PFSK-1 (cell line): ENCODE data around the gene HOXD10.

Experiments
- FOXP2 ChIP-seq: optimal IDR thresholded peaks from 2 replicates; pipeline ENCODE3; 2011; ENCODE audit warnings: borderline replicate concordance, control low read depth, inconsistent platforms; ENCODE audit not compliant: insufficient read depth; ENCODE audit errors: extremely low read length, extremely low read depth
- POLR2AphosphoS5 ChIP-seq: IDR thresholded peaks from 2 replicates; pipeline ENCODE4 v1.6.1; 2012; ENCODE audit warnings: low read depth, mild to moderate bottlenecking, control low read depth, low read length, moderate library complexity
- SIN3A ChIP-seq: IDR thresholded peaks from 2 replicates; pipeline ENCODE4 v1.6.1; 2012; ENCODE audit warnings: mild to moderate bottlenecking, low read length, moderate library complexity, borderline replicate concordance; ENCODE audit not compliant: insufficient read depth
- TAF1 ChIP-seq: IDR thresholded peaks from 2 replicates; pipeline ENCODE4 v1.6.1; 2012; ENCODE audit warnings: low read length, control low read depth, borderline replicate concordance; ENCODE audit not compliant: insufficient read depth
- TF ChIP-seq, protein P1 (sequence below), 2 experiments: IDR thresholded peaks; 2 replicates each; pipeline versions ENCODE4 v1.6.1 to v1.8.0; 2011 to 2012; ENCODE audit warnings: low read depth in 2 of 2, low read length in 2 of 2, control low read depth in 1 of 2, inconsistent platforms in 1 of 2, mild to moderate bottlenecking in 1 of 2, moderate library complexity in 1 of 2; ENCODE audit not compliant: insufficient read depth in 1 of 2

HOXD10 gene

DNA sequence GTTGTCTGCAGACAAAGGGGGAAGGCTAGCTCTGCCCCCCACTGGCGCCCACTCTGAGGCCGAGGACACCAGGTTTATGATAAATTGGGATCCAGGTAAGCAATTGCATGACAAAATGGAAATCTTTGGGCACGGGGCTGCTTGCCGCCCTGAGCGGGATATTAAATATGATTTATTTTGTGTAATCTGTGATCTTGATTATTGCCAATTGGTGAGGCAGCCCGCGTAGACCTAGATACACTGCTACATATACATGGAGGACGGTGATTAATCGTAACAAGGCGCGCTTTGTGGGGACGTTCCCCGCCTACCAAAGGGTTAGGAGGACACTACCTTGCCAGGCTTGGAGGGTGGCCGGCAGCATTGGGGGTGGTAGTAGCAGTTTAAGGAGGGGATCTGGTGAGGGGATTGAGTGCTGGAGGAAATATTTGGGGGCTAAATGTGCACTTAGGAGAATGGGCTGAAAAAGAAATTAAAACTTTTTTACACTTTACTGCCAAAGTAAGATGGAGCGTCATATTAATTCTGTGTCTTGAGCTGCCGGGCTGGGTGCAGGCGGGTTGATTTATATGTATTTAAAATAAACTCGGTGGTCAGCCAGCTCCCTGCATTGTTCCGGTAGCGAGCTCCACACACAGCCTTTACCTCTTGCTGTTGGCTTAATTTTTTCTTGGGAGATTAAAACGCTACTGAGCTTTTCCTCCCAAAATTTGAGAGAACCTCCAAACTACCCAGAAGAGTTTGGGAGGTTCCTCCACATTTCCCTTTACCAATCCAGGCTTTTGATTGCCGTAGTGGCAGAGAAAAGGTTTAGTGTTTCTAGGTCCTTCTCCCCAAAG lies 44.6 kb downstream of the HOXD10 start:
- TF ChIP-seq POLR2AphosphoS5 = no peak
- TF ChIP-seq FOXP2 = no peak
- TF ChIP-seq, protein P1, sequence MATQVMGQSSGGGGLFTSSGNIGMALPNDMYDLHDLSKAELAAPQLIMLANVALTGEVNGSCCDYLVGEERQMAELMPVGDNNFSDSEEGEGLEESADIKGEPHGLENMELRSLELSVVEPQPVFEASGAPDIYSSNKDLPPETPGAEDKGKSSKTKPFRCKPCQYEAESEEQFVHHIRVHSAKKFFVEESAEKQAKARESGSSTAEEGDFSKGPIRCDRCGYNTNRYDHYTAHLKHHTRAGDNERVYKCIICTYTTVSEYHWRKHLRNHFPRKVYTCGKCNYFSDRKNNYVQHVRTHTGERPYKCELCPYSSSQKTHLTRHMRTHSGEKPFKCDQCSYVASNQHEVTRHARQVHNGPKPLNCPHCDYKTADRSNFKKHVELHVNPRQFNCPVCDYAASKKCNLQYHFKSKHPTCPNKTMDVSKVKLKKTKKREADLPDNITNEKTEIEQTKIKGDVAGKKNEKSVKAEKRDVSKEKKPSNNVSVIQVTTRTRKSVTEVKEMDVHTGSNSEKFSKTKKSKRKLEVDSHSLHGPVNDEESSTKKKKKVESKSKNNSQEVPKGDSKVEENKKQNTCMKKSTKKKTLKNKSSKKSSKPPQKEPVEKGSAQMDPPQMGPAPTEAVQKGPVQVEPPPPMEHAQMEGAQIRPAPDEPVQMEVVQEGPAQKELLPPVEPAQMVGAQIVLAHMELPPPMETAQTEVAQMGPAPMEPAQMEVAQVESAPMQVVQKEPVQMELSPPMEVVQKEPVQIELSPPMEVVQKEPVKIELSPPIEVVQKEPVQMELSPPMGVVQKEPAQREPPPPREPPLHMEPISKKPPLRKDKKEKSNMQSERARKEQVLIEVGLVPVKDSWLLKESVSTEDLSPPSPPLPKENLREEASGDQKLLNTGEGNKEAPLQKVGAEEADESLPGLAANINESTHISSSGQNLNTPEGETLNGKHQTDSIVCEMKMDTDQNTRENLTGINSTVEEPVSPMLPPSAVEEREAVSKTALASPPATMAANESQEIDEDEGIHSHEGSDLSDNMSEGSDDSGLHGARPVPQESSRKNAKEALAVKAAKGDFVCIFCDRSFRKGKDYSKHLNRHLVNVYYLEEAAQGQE (IDR thresholded peaks at IDR 0.05; ENCODE audit: insufficient read depth in 1 of 2, low read depth in 2 of 2, low read length in 2 of 2) = no peak
- TF ChIP-seq TAF1 = no peak
- no peak for TF ChIP-seq SIN3A

DNA sequence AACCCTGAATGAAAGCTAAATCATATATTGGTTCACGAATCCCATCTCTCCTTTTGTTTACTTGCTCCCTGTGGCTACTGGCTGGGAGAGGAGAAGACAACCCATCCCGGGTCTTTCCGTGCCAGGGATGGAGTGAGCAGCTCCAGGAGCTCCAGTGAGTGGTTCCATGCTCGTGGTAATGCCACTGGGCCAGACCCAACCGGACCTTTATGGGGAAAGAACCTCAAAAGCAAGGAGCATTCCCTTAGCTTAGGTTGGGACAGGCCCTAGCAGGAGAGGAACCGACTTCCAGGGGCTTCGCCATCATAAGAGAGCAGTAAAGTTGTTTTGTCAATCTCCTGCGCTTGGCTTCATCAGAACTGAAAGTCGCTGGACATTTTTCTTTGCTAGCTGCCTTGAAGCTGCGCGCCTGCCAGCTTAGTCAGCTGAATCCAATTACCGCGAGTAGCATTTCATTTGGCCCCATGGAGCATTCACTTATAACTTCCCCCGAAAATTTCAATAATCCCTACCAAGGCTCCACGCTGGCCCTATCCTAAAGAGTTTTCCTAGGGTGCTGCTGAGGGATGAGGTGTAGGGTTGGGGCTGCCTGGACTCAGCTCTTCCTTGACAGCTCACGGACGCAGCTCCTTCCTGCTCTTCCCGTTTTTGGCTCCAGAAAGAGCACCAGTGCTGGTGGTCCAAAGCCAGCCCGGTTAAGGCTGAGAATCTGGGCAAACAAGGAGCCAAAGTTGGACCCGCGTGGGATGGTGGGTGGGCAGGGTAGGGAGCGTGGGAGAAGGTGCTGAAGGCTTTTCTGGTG lies 45.4 kb downstream of the HOXD10 start:
- TF ChIP-seq, protein P1 (IDR thresholded peaks at IDR 0.05; ENCODE audit: insufficient read depth in 1 of 2, low read depth in 2 of 2, low read length in 2 of 2) = no peak
- TF ChIP-seq TAF1 (no peak), FOXP2 (no peak), SIN3A (no peak)

DNA sequence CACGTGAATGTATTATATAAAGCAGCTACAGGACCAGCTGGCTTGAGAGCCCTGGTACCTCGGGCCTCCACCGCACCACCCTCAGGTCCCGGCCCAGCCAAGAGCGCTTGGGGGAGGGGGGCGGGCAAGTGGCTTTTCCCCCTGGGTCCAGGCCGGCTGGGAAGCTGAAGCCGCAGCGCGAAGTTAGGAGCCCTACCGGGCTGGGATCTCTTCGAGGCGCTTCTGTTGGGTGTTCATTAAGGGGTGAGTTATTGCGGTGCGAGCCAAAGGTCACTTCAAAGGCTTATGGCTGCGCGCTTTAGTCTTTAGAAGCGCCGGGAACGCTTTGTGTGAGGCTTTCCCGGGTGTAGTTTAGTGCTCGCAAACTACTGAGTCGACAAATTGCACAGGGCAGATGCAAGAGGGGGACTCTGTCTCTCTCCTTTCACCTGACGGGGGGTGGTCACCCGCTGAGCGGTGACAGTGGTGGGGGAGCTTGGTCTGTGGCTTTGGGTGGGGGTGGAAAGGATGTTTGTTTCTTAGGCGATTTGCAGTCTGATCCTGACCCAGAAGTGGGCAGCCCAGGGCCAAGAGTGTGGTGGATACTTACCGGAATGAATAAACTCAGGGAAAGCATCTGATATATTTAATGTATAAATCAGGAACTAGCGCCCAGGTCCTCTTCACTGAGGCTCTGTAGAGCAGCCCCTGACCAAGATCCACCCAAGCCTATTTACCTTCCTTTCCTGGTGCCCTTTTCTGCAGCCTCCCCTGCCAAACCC lies 46.5 kb downstream of the HOXD10 start:
- no peak for TF ChIP-seq POLR2AphosphoS5
- no peak for TF ChIP-seq SIN3A
- no peak for TF ChIP-seq FOXP2
- TF ChIP-seq, protein P1 (IDR thresholded peaks at IDR 0.05; ENCODE audit: insufficient read depth in 1 of 2, low read depth in 2 of 2, low read length in 2 of 2) = no peak
- TF ChIP-seq TAF1 = no peak

DNA sequence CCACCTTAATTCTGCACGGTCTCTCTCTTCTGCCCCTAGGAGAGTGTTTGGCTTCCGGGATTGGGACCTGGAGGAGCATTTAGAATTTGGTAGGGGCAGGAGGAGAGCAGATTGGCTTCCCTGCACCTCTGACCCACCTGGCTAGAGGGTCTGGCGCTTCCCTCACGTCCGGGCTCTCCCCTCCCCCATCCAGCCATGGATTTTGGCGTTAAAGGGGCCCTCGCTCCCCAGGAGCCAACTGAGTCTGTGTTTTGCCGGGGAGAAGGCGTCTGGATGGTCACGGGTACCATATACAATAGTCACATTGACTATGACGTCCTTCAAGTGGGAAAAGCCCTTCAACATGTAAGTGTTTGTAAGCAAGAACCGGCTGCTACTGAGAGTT lies 47.1 kb downstream of the HOXD10 start:
- TF ChIP-seq FOXP2 (no peak), POLR2AphosphoS5 (no peak), TAF1 (no peak)

DNA sequence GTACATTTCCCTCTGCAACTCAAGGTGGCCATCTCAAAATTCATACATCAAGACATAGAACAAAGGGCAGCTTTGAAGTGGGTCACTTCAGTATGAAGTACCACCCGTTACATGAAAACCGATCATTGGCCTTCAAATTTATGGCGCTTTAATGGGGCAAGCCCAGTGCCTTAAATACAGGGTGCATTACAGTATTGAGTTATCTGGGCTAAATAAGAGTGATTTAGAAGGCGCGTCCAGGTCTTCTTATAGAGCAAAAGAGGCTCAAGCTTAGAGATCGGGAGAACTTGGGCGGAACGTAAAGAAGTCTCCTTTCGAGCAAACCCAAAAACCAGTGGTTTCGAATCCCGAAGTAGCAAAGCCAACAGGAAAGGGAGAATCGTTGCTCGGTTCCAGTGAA lies 47.6 kb downstream of the HOXD10 start:
- TF ChIP-seq FOXP2 = no peak
- TF ChIP-seq, protein P1 (IDR thresholded peaks at IDR 0.05; ENCODE audit: insufficient read depth in 1 of 2, low read depth in 2 of 2, low read length in 2 of 2) = no peak
- TF ChIP-seq POLR2AphosphoS5 = no peak
- TF ChIP-seq SIN3A = no peak
- no peak for TF ChIP-seq TAF1
